SK-N-SH (cell line): ENCODE results near the gene RNF7. TPM values are rescaled to one million over a fixed set of nuclear protein-coding genes. Genes with fewer than 3 reads are reported as not detected.

Source experiments
- CTCF ChIA-PET: fragments of 300-600, 350-600 bp; formaldehyde crosslinking; extraction: SDS; loops from one replicate; lab custom pipeline; 2021; lab: Yijun Ruan, JAX
- POLR2A ChIA-PET: fragments of 350-600 bp; sonication (Branson Sonifier 250); formaldehyde crosslinking; extraction: SDS; loops from one replicate; lab custom pipeline; 2020; ENCODE audit warnings: antibody characterized with exemption, inconsistent platforms; lab: Yijun Ruan, JAX
- DNase-seq: peaks from one replicate; pipeline ENCODE4 v3.0.0; 2012
- H2AFZ ChIP-seq: fragments of 200-600 bp; sonication (generic); 2 replicates; pipeline ENCODE4 v1.8.1; 2016; ENCODE audit warnings: antibody characterized with exemption, mild to moderate bottlenecking, low read depth
- H3F3A ChIP-seq: fragments of 200-600 bp; sonication (generic); replicated peaks from 2 replicates; pipeline ENCODE3; 2016; ENCODE audit warnings: antibody characterized with exemption, mild to moderate bottlenecking; ENCODE audit not compliant: insufficient read depth
- H3K27ac ChIP-seq, 2 experiments: fragments of 200-500 bp in 1 of 2; fragments of 200-600 bp in 1 of 2; sonication (Bioruptor generic) in 1 of 2; sonication (generic), shearing (Covaris generic) in 1 of 2; 2 replicates each; pipeline versions ENCODE4 v1.5.1 to v1.6.1; 2014 to 2016; ENCODE audit warnings: low read depth in 2 of 2, inconsistent platforms in 1 of 2, low read length in 1 of 2, mild to moderate bottlenecking in 1 of 2, mixed read lengths in 1 of 2
- H3K27me3 ChIP-seq: fragments of 200-600 bp; sonication (generic), shearing (Covaris generic); 2 replicates; pipeline ENCODE4 v1.6.1; 2016; ENCODE audit warnings: mixed run types; ENCODE audit not compliant: insufficient read depth
- H3K36me3 ChIP-seq, 2 experiments: fragments of 200-500 bp in 1 of 2; fragments of 200-600 bp in 1 of 2; sonication (Bioruptor generic) in 1 of 2; sonication (generic) in 1 of 2; replicated peaks in 1 of 2; 2 replicates each; pipeline versions ENCODE3 to v1.5.1; 2014 to 2016; ENCODE audit warnings: low read length in 1 of 2, mild to moderate bottlenecking in 1 of 2; ENCODE audit not compliant: insufficient read depth in 2 of 2, control insufficient read depth in 1 of 2
- H3K4me1 ChIP-seq, 2 experiments: fragments of 200-500 bp in 1 of 2; fragments of 200-600 bp in 1 of 2; sonication (Bioruptor generic) in 1 of 2; sonication (generic), shearing (Covaris generic) in 1 of 2; 2 replicates each; pipeline versions ENCODE4 v1.5.1 to v1.6.1; 2014 to 2016; ENCODE audit warnings: low read depth in 1 of 2, low read length in 1 of 2, mixed run types in 1 of 2; ENCODE audit not compliant: insufficient read depth in 2 of 2, control insufficient read depth in 1 of 2
- H3K4me2 ChIP-seq: fragments of 200-600 bp; sonication (generic), shearing (Covaris generic); 2 replicates; pipeline ENCODE4 v1.6.1; 2017; ENCODE audit warnings: mixed run types
- H3K4me3 ChIP-seq, 2 experiments: fragments of 200-500 bp in 1 of 2; fragments of 200-600 bp in 1 of 2; sonication (Bioruptor generic) in 1 of 2; sonication (generic), shearing (Covaris generic) in 1 of 2; 2 replicates each; pipeline versions ENCODE4 v1.5.1 to v1.8.1; 2014 to 2016; ENCODE audit warnings: low read depth in 2 of 2, inconsistent platforms in 1 of 2, low read length in 1 of 2, mild to moderate bottlenecking in 1 of 2, mixed read lengths in 1 of 2, moderate library complexity in 1 of 2
- H3K79me2 ChIP-seq: fragments of 200-600 bp; sonication (generic); 2 replicates; pipeline ENCODE4 v1.8.1; 2017; ENCODE audit warnings: mild to moderate bottlenecking; ENCODE audit not compliant: insufficient read depth
- H3K9ac ChIP-seq: fragments of 200-600 bp; sonication (generic); 2 replicates; pipeline ENCODE4 v1.6.1; 2017; ENCODE audit warnings: mixed run types
- H3K9me2 ChIP-seq: fragments of 200-600 bp; sonication (generic); 2 replicates; pipeline ENCODE4 v1.6.1; 2017; ENCODE audit warnings: mixed run types
- H3K9me3 ChIP-seq: fragments of 200-600 bp; sonication (generic); 2 replicates; pipeline ENCODE4 v1.6.1; 2017; ENCODE audit warnings: mixed run types, mild to moderate bottlenecking, moderate library complexity
- H4K20me1 ChIP-seq: fragments of 200-600 bp; sonication (generic); 2 replicates; pipeline ENCODE4 v1.6.1; 2017; ENCODE audit warnings: mild to moderate bottlenecking, mixed run types; ENCODE audit not compliant: insufficient read depth
- CTCF ChIP-seq: fragments of 200-600 bp; sonication (generic); IDR thresholded peaks from 2 replicates; pipeline ENCODE4 v1.6.1; 2017; ENCODE audit warnings: antibody characterized with exemption, mild to moderate bottlenecking, moderate library complexity
- EP300 ChIP-seq, 2 experiments: IDR thresholded peaks; 2 replicates each; pipeline versions ENCODE4 v1.4.0 to v1.6.1; 2012; ENCODE audit warnings: borderline replicate concordance in 1 of 2, low read depth in 1 of 2, low read length in 1 of 2
- FOXJ3 ChIP-seq: sonication (generic); formaldehyde crosslinking; IDR thresholded peaks from 2 replicates; pipeline ENCODE4 v1.5.1; 2020; ENCODE audit warnings: mild to moderate bottlenecking, missing genetic modification reagents
- FOXM1 ChIP-seq: IDR thresholded peaks from 2 replicates; pipeline ENCODE4 v1.4.0; 2012; ENCODE audit warnings: low read depth, mild to moderate bottlenecking
- GATA2 ChIP-seq: sonication (generic); formaldehyde crosslinking; IDR thresholded peaks from 2 replicates; pipeline ENCODE4 v1.5.0; 2020; ENCODE audit warnings: mild to moderate bottlenecking, missing genetic modification reagents
- MXI1 ChIP-seq: IDR thresholded peaks from 2 replicates; pipeline ENCODE4 v1.6.1; 2012; ENCODE audit warnings: mild to moderate bottlenecking, low read depth, low read length, improper control_type of control experiment
- NRF1 ChIP-seq: IDR thresholded peaks from 2 replicates; pipeline ENCODE4 v1.6.1; 2012; ENCODE audit warnings: low read depth, mild to moderate bottlenecking, low read length
- PBX3 ChIP-seq: IDR thresholded peaks from 2 replicates; pipeline ENCODE4; 2012
- RFX5 ChIP-seq: IDR thresholded peaks from 2 replicates; pipeline ENCODE4 v1.6.1; 2012; ENCODE audit warnings: mild to moderate bottlenecking, improper control_type of control experiment, low read length
- RXRA ChIP-seq: IDR thresholded peaks from 2 replicates; pipeline ENCODE4 v1.4.0; 2012; ENCODE audit warnings: low read depth, mild to moderate bottlenecking, borderline replicate concordance
- TEAD4 ChIP-seq: IDR thresholded peaks from 2 replicates; pipeline ENCODE4 v1.4.0; 2012; ENCODE audit warnings: mild to moderate bottlenecking, borderline replicate concordance; ENCODE audit not compliant: insufficient read depth
- YY1 ChIP-seq: IDR thresholded peaks from 2 replicates; pipeline ENCODE4 v1.4.0; 2012; ENCODE audit warnings: low read depth, mild to moderate bottlenecking
- WGBS: methylation state at CpG from one replicate; pipeline ENCODE4 v1.1.6; 2017; ENCODE audit warnings: low lambda C conversion rate; 5-methylcytosine and 5-hydroxymethylcytosine counted together
- polyA plus RNA-seq, 3 experiments: library from polyadenylated mRNA; depleted of rRNA; stranded (reverse); fragments of >200 nt; gene quantifications; 2 replicates each; pipeline ENCODE4 v1.2.3, GENCODE V29; 2012
- TF ChIP-seq, protein P1 (sequence below): IDR thresholded peaks from 2 replicates; pipeline ENCODE4 v1.4.0; 2012; ENCODE audit warnings: low read depth
- TF ChIP-seq, protein P2 (sequence below): IDR thresholded peaks from 2 replicates; pipeline ENCODE4 v1.4.0; 2012; ENCODE audit warnings: low read depth, borderline replicate concordance

RNF7 gene
- polyA plus RNA-seq, 1 of the 3 experiments (the other 2 are of a cell fraction): 77.1 TPM

DNA sequence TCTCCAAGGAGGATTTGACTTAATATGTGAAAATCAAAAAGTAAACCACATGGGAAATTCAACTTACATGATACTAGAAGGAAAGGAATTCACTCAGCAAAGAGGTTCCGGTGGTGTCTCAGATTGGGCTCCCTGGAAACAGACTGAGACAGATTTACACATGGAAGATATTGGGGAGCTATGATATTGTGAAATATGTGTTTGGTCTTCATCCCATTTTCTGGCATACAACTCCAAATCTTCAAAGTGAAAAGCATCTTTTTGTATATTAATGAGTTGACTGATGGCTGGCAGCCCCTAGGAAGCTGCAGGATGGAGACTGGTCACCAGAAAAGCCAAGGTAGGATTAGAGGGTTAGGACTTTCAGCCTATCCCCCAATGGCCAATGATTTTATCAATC lies 54.4 kb downstream of the RNF7 start:
- 95% methylated on average over 1 of the region's 1 CpG for WGBS
- H3F3A ChIP-seq: no peaks in the 10 kb centered on the region
- ChIA-PET CTCF (no interaction called here), POLR2A (no interaction called here)
- no peak overlapping the region for H3K27ac ChIP-seq
- H3K4me1 ChIP-seq: peaks cover 0 to 3% of the 10 kb centered on the region in 2 experiments; a peak in 2 of 4 replicates
- DNase-seq: no peak
- H3K9ac ChIP-seq: no peak overlapping the region
- no peaks in the 10 kb centered on the region for H4K20me1 ChIP-seq
- H2AFZ ChIP-seq: no peak overlapping the region
- H3K9me3 ChIP-seq: no peaks in the 10 kb centered on the region
- no peaks in the 10 kb centered on the region for H3K27me3 ChIP-seq
- no peaks in the 10 kb centered on the region for H3K9me2 ChIP-seq
- no peaks in the 10 kb centered on the region for H3K36me3 ChIP-seq
- no peak overlapping the region for H3K4me2 ChIP-seq
- no peaks in the 10 kb centered on the region for H3K79me2 ChIP-seq
- TF ChIP-seq NRF1 (no peak), MXI1 (no peak), EP300 (IDR thresholded peaks at IDR 0.05; ENCODE audit: borderline replicate concordance in 1 of 2, low read depth in 1 of 2, low read length in 1 of 2) (no peak), RFX5 (no peak), YY1 (no peak), CTCF (no peak), FOXJ3 (CRISPR knock-in tag) (no peak), GATA2 (CRISPR knock-in tag) (no peak)
- TF ChIP-seq, protein P1, sequence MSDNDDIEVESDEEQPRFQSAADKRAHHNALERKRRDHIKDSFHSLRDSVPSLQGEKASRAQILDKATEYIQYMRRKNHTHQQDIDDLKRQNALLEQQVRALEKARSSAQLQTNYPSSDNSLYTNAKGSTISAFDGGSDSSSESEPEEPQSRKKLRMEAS: no peak
- TF ChIP-seq, all 33 proteins: peak for 0
- no peak overlapping the region for H3K4me3 ChIP-seq

GRCh38 chr3:141793476-141794260 lies 55.6 kb downstream of the RNF7 start:
- no peaks in the 10 kb centered on the region for H4K20me1 ChIP-seq
- H3K4me1 ChIP-seq: peaks cover 0 to 3% of the 10 kb centered on the region in 2 experiments; a peak in 2 of 4 replicates
- H3K4me3 ChIP-seq: no peak overlapping the region
- H3K9me2 ChIP-seq: no peaks in the 10 kb centered on the region
- ChIA-PET CTCF (interaction anchor here (1.4 kb wide), 1 partner anchor 12 kb away, joined by 3 read pairs; no protein-coding TSS in a partner anchor), POLR2A (no interaction called here)
- H3K4me2 ChIP-seq: no peak overlapping the region
- H2AFZ ChIP-seq: no peak overlapping the region
- no peaks in the 10 kb centered on the region for H3K27me3 ChIP-seq
- TF ChIP-seq, protein P2, sequence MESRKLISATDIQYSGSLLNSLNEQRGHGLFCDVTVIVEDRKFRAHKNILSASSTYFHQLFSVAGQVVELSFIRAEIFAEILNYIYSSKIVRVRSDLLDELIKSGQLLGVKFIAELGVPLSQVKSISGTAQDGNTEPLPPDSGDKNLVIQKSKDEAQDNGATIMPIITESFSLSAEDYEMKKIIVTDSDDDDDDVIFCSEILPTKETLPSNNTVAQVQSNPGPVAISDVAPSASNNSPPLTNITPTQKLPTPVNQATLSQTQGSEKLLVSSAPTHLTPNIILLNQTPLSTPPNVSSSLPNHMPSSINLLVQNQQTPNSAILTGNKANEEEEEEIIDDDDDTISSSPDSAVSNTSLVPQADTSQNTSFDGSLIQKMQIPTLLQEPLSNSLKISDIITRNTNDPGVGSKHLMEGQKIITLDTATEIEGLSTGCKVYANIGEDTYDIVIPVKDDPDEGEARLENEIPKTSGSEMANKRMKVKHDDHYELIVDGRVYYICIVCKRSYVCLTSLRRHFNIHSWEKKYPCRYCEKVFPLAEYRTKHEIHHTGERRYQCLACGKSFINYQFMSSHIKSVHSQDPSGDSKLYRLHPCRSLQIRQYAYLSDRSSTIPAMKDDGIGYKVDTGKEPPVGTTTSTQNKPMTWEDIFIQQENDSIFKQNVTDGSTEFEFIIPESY: no peak
- TF ChIP-seq FOXM1 (no peak), TEAD4 (no peak), RXRA (no peak), NRF1 (no peak), GATA2 (CRISPR knock-in tag) (no peak), PBX3 (no peak), FOXJ3 (CRISPR knock-in tag) (no peak), EP300 (IDR thresholded peaks at IDR 0.05; ENCODE audit: borderline replicate concordance in 1 of 2, low read depth in 1 of 2, low read length in 1 of 2) (no peak)
- TF ChIP-seq, protein P1: no peak
- no peaks in the 10 kb centered on the region for H3K36me3 ChIP-seq
- H3K79me2 ChIP-seq: no peaks in the 10 kb centered on the region
- no peak overlapping the region for H3K9ac ChIP-seq
- no peak overlapping the region for H3K27ac ChIP-seq
- H3K9me3 ChIP-seq: no peaks in the 10 kb centered on the region
- 71% methylated on average over 7 of the region's 8 CpGs for whole genome bisulfite sequencing
- DNase-seq: no peak
- no peaks in the 10 kb centered on the region for H3F3A ChIP-seq
